GM12874 (cell line): ENCODE results near the gene PHF23.

Experiments used
- TF ChIP-seq, protein P1 (sequence below): IDR thresholded peaks from 2 replicates; pipeline ENCODE4 v1.5.1; 2011; ENCODE audit warnings: low read depth, mild to moderate bottlenecking, control low read depth, low read length, moderate library complexity; ENCODE audit not compliant: insufficient read depth

Gene PHF23

DNA sequence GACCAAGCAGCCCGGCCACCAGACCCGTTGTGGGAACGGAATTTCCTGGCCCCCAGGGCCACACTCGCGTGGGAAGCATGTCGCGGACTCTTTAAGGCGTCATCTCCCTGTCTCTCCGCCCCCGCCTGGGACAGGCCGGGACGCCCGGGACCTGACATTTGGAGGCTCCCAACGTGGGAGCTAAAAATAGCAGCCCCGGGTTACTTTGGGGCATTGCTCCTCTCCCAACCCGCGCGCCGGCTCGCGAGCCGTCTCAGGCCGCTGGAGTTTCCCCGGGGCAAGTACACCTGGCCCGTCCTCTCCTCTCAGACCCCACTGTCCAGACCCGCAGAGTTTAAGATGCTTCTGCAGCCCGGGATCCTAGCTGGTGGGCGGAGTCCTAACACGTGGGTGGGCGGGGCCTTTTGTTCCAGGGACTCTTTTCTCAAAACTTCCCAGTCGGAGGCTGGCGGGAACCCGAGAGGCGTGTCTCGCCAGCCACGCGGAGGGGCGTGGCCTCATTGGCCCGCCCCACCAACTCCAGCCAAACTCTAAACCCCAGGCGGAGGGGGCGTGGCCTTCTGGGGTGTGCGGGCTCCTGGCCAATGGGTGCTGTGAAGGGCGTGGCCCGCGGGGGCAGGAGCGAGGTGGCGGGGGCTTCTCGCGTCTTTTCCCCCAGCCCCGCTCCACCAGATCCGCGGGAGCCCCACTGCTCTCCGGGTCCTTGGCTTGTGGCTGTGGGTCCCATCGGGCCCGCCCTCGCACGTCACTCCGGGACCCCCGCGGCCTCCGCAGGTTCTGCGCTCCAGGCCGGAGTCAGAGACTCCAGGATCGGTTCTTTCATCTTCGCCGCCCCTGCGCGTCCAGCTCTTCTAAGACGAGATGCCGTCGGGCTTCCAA lies 42.1 kb upstream of the PHF23 start, which contains the start of gene SLC2A4:
Gene SLC2A4, plus strand, starts transcription at position 645 of the 879 bp plus-strand sequence. Its CDS starts 217 bp downstream, at position 862.
- TF ChIP-seq, protein P1, sequence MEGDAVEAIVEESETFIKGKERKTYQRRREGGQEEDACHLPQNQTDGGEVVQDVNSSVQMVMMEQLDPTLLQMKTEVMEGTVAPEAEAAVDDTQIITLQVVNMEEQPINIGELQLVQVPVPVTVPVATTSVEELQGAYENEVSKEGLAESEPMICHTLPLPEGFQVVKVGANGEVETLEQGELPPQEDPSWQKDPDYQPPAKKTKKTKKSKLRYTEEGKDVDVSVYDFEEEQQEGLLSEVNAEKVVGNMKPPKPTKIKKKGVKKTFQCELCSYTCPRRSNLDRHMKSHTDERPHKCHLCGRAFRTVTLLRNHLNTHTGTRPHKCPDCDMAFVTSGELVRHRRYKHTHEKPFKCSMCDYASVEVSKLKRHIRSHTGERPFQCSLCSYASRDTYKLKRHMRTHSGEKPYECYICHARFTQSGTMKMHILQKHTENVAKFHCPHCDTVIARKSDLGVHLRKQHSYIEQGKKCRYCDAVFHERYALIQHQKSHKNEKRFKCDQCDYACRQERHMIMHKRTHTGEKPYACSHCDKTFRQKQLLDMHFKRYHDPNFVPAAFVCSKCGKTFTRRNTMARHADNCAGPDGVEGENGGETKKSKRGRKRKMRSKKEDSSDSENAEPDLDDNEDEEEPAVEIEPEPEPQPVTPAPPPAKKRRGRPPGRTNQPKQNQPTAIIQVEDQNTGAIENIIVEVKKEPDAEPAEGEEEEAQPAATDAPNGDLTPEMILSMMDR: no peak

DNA sequence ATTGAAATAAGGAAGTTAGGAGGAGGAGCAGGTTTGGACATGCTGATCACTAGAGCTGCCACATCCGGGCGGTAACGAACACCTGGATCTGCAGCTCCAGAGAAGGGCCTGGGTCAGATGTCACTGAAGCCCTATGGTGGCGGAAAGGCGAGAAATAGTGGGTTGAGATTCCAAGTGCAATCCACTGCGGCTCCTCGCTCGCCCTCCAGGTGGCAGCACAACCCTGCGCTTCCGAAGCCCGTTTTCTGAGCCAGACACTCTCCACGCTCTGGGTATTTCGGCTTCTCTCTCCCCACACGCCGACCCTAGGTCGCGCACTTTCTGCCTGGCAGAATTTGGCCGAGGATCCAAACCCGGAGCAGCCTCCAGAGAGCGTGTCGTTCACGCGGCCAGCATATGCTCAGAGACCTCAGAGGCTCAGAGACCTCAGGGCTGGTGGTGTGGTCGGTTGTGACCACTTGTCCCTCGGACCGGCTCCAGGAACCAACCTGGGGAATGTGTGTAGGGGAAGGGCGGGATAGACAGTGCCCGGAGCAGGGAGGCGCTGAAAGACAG lies 41.3 kb upstream of the PHF23 start:
- TF ChIP-seq, protein P1: peak; percentile 85

GRCh38 chr17:7279448-7279847 lies 40.2 kb upstream of the PHF23 start:
- TF ChIP-seq, protein P1: no peak

- TF ChIP-seq, protein P1: no peak
Measured at GRCh38 chr17:7266784-7267183, 27.5 kb upstream of the PHF23 start.

DNA sequence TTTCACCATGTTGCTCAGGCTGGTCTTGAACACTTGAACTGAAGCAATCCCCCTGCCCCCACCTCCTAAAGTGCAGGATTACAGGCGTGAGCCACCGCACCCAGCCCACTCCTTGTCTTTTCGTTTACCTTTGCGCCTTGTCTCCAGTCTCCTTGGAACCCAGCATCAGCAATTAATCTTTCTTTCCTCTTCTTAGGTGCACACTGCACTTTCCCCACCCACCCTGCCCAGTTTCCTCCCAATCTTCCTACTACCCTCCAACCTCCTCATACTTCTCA lies 24.5 kb upstream of the PHF23 start:
- TF ChIP-seq, protein P1: no peak

GRCh38 chr17:7262935-7263800 lies 23.9 kb upstream of the PHF23 start:
- TF ChIP-seq, protein P1: no peak
